ENCODE results near the gene DESI1. TPM values are rescaled to one million over a fixed set of nuclear protein-coding genes. Genes with fewer than 3 reads are reported as not detected.

DESI1 gene
- total and polyA plus RNA-seq, 2 of the 13 experiments (the other 11 are each of a cell fraction or from before 2014, with no cell fraction given), result 21.6 to 29.2 TPM

- peak; percentile 32; the same call in 1 of the 2 replicates for TF ChIP-seq HNF4A (CRISPR knock-in tag; IDR thresholded peaks at IDR 0.05)
- TF ChIP-seq ZNF784 (CRISPR knock-in tag; IDR thresholded peaks at IDR 0.05; ENCODE audit: borderline replicate concordance), result no peak
- no peak for TF ChIP-seq KDM5A (IDR thresholded peaks at IDR 0.05; ENCODE audit: borderline replicate concordance, low read length)
- no peak for TF ChIP-seq ZNF562 (CRISPR knock-in tag; IDR thresholded peaks at IDR 0.05; ENCODE audit: borderline replicate concordance)
These were observed 4.7 kb upstream of the DESI1 start (continued) for GRCh38 chr22:41625577-41625976.

- no peak for DNase-seq (ENCODE audit: low spot score)
- WGBS (ENCODE audit: low lambda C conversion rate), result under 1% methylated on average over 8 of the region's 8 CpGs
- in situ Hi-C loops (cut with HindIII; ENCODE audit: extremely low pct_ligation_motif_present, low pct_unique_long_range_greater_than_20kb), result no loop called here
These were observed 1.0 kb upstream of the DESI1 start for GRCh38 chr22:41621911-41622179.

More at GRCh38 chr22:41621911-41622179, 1.0 kb upstream of the DESI1 start:
- peak; percentile 36 for FAIRE-seq
- ChIA-PET CTCF (ENCODE audit: low intra/inter-chr PET ratio, low total read pairs) (no interaction called here), POLR2A (interaction anchor here (0.6 to 5.2 kb wide), 20 partner anchors 9 to 211 kb away, joined by 3 to 78 read pairs (median 6); partner anchors contain the start of genes CSDC2, PMM1 and SREBF2)
- peak overlapping the region; percentile 78 to 94 (median 78) for H3K4me3 ChIP-seq (replicated peaks in 1 of 3; ENCODE audit: insufficient read depth in 1 of 3, low read depth in 2 of 3, low read length in 3 of 3)
- no peak for ATAC-seq
- no TSS peak for BruUV-seq (replicated peaks)
- peak overlapping the region; percentile 94 for H3K4me2 ChIP-seq (ENCODE audit: low read depth, low read length)
- peaks cover 53% of the 10 kb centered on the region for H3K79me2 ChIP-seq (ENCODE audit: insufficient read depth, low read length)
- H3K36me3 ChIP-seq (replicated peaks in 1 of 2; ENCODE audit: control insufficient read depth in 1 of 2, insufficient read depth in 2 of 2, low read length in 2 of 2), result peaks cover 1 to 20% of the 10 kb centered on the region in 2 experiments; a peak in 2 of 5 replicates
- peak overlapping the region; percentile 97 for H3K27ac ChIP-seq (ENCODE audit: extremely low read length, insufficient read depth, low read length)
- H3K27me3 ChIP-seq (ENCODE audit: control insufficient read depth in 1 of 2, insufficient read depth in 2 of 2, low read length in 2 of 2), result no peaks in the 10 kb centered on the region; a peak in 1 of 5 replicates
- peaks cover 62% of the 10 kb centered on the region for H3K4me1 ChIP-seq (ENCODE audit: insufficient read depth, low read length)
- H2AFZ ChIP-seq (ENCODE audit: low read length), result no peak overlapping the region
- H3K9me3 ChIP-seq (ENCODE audit: low read length), result no peaks in the 10 kb centered on the region
- H4K20me1 ChIP-seq (ENCODE audit: insufficient read depth, low read length), result peaks cover 11% of the 10 kb centered on the region
- intact Hi-C loops (cut with micrococcal nuclease; ENCODE audit: unreplicated experiment), result no loop called here
- H3K9ac ChIP-seq (ENCODE audit: insufficient read depth, low read depth, low read length), result peak overlapping the region; percentile 99
- TF ChIP-seq ZNF569 (CRISPR knock-in tag; IDR thresholded peaks at IDR 0.05; ENCODE audit: borderline replicate concordance), result no peak
- TF ChIP-seq KDM5A (IDR thresholded peaks at IDR 0.05; ENCODE audit: borderline replicate concordance, low read length), result peak; percentile 17
- no peak for TF ChIP-seq SKIL (CRISPR knock-in tag; IDR thresholded peaks at IDR 0.05; ENCODE audit: borderline replicate concordance)
- 0 out of 2 replicates have a peak, but pooled peaks have one; percentile 24 for TF ChIP-seq ZNF878 (CRISPR knock-in tag; IDR thresholded peaks at IDR 0.05)
- TF ChIP-seq, protein P1, sequence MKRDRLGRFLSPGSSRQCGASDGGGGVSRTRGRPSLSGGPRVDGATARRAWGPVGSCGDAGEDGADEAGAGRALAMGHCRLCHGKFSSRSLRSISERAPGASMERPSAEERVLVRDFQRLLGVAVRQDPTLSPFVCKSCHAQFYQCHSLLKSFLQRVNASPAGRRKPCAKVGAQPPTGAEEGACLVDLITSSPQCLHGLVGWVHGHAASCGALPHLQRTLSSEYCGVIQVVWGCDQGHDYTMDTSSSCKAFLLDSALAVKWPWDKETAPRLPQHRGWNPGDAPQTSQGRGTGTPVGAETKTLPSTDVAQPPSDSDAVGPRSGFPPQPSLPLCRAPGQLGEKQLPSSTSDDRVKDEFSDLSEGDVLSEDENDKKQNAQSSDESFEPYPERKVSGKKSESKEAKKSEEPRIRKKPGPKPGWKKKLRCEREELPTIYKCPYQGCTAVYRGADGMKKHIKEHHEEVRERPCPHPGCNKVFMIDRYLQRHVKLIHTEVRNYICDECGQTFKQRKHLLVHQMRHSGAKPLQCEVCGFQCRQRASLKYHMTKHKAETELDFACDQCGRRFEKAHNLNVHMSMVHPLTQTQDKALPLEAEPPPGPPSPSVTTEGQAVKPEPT (CRISPR knock-in tag; IDR thresholded peaks at IDR 0.05; ENCODE audit: low read depth), result no peak
- 0 out of 2 replicates have a peak, but pooled peaks have one; percentile 4 for TF ChIP-seq IKZF5 (CRISPR knock-in tag; IDR thresholded peaks at IDR 0.05)
- peak in 1 of 2 experiments; percentile 51; a peak in 2 of 4 replicates for TF ChIP-seq POLR2A (IDR thresholded peaks at IDR 0.05; ENCODE audit: insufficient read depth in 1 of 2, low read depth in 2 of 2, low read length in 2 of 2)
- 0 out of 2 replicates have a peak, but pooled peaks have one; percentile 15 for TF ChIP-seq ZNF615 (CRISPR knock-in tag; IDR thresholded peaks at IDR 0.05; ENCODE audit: borderline replicate concordance)

All from HepG2 (cell line).